GM19238 (cell line): ENCODE results near the gene C1QTNF12.

Experiments
- DNase-seq: peaks from one replicate; pipeline ENCODE4 v3.0.0; 2011; ENCODE audit warnings: low spot score; ENCODE audit not compliant: insufficient read length

C1QTNF12 gene

DNA sequence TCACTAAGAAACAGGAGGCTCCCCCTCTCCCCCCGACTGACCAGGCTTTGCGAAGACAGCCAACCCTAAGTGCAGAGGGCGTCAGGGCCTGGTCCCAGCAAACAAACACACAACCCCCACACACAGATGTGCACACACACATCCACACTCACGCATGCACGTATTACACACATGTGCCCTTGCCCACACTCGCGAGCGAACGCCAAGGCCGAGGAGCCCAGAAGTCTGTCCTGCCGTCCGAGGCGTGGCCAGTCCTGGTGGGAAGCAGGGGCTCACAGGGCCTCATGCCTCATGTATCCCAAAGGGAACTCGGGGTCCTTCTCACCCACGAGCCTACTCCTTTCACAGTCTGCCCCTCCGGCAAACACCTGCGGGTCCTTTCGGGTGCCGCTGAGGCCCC lies 16.8 kb downstream of the C1QTNF12 start:
- no peak for DNase-seq

DNA sequence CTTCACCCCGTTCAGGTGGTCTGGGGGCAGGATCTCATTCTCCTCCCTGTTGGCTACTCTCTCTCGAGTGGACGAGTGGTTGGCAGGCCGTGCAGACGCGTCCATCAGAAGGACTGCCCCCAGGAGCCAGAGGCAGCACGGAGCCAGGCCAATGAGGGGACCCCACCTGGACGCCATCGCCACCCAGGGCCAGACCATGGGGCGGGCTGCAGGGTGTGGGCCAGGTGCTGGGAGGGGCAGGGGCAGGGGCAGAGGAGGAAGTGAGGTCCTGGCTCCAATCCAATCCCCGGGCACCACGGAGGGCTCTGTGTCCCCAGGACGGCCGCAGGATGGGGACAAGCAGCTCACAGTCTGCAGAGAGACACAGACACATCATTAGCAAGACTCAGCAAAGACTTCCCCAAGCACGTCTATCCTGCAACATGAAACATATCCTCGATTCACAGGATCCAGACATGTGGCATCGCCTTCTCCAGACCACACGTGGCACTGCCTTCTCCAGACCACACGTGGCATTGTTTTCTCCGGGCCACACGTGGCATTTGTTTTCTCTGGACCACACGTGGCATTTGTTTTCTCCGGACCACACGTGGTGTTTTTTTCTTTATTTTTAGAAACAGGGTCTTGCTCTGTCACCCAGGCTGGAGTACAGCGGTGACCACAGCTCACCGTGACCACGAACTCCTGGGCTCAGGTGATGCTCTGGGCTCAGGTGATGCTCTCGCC lies 17.8 kb downstream of the C1QTNF12 start:
- DNase-seq: no peak

DNA sequence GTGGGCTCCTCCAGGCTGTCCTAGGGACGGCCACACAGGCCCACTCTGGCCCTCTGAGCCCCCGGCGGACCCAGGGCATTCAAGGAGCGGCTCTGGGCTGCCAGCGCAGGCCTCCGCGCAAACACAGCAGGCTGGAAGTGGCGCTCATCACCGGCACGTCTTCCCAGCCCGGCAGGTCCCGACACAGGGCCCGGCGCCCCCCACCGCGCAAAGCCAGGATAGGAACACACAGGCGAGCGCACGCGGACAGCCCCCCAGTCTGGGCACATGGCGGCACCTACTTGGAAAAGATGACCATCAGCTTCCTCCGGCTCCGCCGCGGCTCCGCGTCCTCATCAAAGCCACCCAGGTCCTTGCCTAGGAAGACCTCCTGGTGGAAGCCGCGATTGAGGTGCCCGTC lies 18.3 kb downstream of the C1QTNF12 start:
- no peak for DNase-seq

DNA sequence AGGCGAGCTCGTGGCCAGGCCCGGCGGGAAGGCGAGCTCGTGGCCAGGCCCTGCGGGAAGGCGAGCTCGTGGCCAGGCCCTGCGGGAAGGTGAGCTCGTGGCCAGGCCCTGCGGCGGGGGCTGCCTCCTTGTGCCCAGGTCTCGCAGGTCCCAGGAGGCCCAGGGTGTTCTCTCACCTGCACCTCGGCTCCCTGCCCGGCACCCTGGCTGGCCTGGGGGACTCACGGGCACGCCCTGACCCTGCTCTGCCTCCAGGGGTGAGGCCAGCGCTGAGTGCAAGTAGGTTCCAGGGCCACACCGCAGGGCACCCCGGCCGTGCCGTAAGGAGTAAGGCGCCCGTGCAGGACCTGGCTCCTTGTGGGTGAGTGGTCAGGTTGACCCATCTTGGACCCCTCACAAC lies 19.1 kb downstream of the C1QTNF12 start:
- DNase-seq: no peak

DNA sequence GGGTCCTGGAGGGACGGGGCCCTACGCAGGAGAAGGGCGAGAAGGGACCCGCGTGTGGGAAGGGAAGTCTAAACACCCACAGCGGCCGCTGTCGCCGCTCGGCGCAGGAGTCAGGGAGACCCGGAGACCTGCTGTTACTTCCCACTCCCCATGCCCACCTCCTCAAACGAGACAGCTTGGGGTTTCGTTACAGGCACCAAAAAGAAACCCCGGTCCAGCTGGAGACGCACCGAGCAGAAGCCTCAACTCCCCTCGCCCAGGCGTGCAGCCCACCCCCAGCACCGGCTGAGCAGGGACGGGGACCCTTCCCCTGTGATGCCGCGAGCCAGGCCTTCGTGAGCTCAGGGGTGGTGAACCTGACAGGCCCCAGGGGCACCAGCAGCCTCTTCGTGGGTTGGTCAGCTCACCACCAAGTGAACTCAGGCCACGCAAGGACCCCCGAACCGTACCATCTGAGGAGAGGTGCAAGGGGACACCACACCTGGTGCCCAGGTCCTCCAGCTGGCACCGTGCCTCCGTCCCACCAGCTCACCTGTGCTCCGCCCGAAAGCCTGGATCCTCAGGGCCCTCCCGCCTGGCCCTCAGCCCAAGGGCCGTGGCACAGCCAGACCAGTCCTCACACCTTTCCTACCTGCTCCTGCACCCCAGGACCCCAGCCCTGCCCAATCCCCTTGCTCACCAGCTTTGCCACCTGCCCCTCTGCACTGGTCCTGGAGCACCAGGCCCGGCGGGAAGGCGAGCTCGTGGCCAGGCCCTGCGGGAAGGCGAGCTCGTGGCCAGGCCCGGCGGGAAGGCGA lies 19.8 kb downstream of the C1QTNF12 start:
- DNase-seq: no peak

DNA sequence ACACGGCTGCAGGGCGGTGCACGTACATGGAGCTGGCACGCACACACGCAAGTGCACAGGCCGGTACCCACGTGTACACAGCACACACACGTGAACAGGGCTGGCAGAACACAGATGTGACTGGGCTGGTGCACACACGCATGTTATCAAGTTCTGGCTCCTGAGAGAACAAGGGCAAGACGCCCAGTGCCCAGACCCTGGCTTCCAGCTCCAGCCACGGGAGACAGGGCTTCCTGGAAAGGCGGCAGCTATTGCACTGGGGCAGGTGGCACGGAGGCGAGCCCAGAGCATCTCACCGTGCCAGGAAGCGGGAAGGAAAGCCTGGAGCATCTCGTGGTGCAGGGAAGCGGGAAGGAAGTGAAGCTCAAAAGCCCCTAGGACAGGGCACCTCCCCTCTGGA lies 20.6 kb downstream of the C1QTNF12 start:
- DNase-seq: no peak

DNA sequence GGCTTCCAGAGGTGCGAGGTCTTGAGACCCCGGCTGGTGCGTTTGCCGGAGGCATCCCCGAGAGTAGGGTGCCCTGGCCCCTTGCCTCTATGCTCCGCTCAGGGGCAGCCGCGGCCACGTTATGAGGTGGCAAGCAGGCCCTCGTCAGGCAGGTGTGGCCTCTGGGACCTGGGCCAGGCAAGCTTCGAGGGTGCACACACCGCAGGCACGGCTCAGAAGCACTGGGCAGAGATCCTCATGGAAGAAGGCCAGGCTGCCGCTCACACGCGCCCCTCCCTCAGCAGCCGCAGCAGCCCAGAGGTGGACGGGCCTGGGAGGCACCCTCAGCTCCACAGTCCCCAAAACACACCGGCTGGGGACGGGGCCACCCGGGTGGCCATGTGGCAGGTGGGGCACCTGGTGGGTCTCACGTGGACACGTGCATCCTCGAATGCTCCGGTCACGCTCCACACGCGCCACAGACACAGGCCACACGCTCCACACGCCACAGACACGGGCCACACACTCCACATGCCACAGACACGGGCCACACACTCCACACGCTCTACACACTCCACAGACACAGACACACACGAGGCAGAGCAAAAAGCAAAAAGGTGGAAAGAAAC lies 21.2 kb downstream of the C1QTNF12 start:
- no peak for DNase-seq

DNA sequence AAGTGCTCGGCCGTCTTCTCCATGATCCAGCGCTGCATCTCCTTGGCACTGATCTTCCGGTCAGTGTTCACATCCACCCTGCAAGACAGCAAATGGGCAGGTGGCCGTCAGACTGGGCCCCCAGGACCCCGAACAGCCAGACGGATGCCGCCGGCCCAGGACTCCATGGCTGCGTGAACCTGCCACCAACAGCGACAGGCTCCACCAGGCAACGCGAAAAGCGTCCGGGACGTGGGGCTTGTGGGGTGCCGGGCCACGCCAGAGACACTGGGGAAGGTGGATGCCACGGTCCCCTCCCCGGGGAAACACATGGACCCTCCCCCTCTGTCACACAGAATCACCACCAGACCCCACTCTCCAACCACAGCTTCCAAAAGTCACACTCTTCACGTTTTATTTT lies 22.6 kb downstream of the C1QTNF12 start:
- no peak for DNase-seq

DNA sequence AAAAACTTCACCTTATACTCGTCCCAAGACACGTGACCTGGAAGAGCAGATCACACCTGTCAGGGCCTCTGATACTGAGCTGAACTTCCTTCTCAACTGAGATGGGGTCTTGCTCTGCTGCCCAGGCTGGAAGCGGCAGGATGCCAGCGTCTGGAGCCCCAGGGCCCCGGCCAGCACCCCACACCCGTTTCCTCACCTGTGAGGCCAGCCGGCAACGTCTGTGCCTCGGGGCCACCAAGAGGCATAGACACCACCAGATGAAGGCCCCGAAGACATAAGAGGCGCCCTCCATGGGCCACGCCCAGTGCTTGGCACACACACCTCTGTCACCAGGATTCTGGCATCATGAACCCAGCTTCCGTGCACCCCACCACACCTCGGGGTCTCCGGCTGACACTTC lies 23.2 kb downstream of the C1QTNF12 start:
- DNase-seq: no peak

DNA sequence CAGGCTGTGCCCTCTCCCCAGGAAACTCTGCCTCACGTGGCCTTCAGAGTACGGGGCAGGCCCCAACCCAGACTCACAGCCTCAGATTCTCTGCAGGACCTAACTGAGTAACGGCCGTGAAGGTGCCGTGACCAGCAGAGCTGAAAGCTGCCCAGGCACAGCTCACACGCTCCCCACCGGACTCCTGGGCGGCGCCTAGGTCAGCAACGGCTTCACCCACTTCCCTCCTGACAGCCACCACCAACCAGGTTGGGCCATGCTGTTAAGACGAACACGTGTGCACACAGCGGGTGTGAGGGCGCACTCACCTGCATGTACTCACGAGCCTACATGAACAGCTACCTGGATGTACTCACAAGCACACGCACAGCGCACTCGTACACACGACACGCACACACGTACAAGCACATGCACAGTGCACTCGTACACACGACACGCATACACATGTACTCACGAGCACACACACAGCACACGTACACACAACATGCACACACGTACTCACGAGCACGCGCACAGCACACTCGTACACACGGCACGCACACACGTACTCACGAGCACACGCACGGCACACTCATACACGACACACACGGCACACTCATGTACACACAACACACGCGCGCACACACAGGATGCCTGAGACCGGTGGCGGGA lies 23.8 kb downstream of the C1QTNF12 start:
- no peak for DNase-seq

DNA sequence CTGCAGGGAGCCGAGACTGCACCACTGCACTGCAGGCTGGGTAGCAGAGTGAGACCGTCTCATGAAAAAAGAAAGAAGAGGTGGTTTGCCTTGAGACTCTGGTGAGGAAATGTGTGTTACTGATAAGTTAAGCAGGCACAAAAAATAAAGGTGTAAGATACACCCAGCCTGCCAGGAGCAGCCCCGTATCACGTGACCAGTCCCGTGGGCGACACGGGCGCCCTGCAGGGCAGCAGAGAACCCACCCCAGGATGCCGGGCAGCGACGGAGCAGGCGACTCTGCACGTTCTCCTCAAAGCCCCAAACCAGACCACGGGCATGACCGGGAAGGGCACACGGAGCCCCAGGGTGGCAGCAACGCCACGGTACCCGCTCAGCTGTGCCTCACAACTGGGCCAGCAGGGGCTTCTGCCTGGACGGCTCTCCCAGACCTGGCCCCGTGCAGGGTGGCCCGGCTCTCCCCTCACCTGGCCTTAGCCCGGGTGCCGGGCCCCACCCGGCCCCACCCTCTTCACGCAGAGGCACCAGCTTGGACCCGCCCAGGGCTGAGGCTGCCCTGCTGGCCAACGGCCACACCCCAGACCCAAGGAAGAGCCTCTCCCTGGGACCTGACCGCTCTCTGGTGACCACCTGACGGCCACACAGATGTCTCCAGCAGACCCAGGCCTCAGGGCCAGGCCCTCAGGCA lies 24.5 kb downstream of the C1QTNF12 start:
- no peak for DNase-seq

DNA sequence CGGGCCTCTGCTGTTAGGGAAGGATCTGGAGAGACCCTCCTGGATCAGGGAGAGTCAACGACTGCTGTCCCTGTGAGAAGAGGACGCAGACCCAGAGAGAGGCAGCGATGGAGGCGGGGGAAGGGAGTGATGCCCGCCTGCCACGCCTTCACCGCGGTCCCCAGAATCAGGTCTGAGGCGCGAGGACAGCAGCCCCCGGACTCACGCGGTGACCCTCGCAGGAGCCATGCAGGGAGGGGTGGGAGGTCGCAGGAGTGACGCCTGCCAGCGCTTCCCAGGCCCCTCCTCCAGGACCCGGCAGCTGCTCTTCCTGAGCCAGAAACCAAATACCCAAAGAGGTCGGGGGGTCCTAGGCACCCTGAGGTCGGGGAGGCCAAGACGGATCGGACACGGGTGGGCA lies 26.3 kb downstream of the C1QTNF12 start:
- no peak for DNase-seq

DNA sequence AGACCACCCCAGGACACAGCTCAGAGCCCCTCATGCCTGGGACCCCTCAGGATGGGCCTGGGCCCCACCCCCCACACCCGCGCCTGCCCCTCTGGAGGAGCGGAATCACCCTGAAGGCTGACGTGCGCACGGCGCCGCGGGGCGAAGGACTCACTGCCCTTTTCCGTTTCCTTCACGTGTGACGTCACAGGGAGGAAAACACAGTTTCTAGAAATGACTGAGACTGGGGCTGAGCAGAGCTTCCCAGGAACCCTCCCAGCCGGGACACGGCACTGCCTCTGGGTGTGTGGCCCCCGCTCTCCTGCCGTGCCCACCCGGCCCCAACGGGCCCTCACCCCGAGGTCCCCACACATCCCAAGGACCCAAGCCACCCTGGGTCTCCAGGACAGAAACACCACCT lies 27.2 kb downstream of the C1QTNF12 start:
- DNase-seq: no peak

DNA sequence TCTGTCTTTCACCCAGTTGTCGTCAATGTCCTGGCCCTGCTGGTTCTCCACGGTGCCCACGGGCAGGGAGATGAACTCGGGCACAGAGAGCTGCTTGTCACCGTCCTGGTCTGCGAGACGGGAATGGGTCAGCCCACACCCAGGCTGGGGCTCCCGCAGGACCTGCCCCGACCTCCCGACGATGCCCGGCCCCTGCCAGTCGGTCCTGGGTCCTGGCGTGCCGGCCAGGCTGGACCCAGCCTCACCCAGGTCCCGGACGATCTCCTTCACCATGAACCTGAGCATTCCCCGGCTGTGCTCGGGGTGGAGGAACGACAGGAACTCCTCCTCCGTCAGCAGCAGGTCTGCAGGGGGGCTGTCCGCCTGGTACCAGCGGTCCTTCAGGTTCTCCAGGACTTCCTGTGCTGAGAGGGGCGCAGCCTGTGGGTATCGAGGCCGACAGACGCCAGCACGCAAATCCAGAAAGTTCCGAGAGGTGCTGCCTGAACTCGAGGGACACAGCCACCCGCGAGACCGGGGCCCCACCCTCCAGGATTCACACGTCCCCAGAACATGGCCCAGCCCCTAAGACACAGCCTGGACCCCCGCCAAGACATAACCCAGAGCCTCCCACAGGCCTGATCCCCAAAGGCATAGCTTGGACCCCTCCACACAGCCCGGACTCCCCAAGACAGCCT lies 27.9 kb downstream of the C1QTNF12 start:
- DNase-seq: no peak

DNA sequence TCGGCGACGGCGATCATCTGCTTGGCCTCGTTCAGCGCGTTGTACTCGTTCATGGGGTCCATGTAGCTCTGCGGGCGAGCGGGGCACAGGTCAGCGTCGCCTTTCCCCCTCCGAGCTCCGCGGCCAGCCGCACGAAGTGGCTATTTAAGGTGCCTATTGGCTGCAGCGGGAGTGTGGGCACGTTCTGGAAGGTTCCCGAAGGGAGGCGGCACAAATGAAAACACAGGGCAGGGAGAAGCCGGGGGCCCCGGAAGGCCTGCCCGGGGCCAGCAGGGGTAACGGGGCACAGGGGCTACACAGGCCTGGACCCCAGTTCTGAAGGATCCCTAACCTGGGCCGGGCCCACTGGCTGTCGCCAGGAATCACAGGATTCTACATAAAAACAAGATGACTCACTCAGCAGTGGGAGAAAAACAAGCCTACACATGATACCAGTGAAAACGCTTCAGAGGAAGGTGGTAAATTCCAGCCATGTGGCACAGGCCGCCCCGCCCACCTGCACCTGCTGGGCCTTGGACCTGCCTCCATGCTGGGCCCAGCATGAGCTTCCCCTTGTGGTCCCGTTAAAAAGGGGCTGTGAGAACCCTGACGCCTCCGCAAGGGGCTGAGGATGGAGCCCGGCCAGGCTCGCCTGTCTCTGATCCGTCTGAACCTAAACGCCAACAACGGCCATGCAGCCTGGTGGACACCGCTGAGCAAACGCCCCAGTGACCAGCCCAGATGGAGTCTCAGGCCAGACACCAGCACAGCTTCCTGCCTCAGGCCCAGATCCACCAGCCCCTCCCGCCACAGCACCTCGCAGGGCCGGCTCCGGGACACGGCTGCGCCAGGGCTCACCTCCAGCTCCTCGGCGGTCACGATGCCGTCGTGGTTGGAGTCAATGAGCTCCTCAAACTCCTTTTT lies 28.6 kb downstream of the C1QTNF12 start:
- no peak for DNase-seq

DNA sequence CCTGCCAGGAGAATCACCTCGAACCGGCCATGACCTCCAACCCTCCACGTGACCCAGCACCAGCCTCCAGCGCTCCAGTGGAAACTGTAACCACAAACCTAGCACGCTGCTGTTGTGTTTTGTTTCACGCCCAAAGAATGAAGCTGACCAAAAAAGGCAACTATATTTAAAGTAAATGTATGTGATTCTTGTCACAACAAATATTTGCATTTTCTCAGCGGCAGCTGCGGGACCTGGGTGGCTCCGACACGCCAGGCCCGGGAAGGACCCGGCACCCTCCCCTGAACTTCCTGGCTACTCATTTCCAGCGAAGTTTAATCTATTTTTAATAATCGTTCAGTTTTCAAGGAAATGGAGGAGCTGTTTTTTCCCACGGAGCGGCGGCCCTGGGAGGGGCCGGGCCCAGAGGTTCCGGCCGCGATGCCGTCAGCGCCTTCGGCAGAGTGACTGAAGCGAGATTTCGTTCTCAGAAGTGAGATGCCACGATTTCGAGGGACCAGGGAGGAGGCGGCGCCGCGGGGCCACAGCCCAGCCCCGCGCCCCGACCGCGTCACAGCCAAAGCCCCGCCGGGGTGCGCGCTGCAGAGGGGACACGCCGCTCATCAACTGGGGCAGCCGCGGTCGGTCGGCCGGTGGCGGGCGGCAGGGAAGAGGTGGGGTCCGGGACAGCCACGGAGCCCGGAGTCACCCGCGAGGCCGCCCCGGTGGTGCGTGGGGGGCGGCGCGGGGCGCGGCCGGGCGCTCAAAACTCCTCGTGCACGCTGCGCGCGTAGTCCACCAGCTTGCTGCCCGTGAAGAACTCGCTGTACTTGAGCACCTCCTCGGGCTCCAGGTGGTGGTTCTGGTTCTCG lies 29.5 kb downstream of the C1QTNF12 start:
- DNase-seq: no peak

DNA sequence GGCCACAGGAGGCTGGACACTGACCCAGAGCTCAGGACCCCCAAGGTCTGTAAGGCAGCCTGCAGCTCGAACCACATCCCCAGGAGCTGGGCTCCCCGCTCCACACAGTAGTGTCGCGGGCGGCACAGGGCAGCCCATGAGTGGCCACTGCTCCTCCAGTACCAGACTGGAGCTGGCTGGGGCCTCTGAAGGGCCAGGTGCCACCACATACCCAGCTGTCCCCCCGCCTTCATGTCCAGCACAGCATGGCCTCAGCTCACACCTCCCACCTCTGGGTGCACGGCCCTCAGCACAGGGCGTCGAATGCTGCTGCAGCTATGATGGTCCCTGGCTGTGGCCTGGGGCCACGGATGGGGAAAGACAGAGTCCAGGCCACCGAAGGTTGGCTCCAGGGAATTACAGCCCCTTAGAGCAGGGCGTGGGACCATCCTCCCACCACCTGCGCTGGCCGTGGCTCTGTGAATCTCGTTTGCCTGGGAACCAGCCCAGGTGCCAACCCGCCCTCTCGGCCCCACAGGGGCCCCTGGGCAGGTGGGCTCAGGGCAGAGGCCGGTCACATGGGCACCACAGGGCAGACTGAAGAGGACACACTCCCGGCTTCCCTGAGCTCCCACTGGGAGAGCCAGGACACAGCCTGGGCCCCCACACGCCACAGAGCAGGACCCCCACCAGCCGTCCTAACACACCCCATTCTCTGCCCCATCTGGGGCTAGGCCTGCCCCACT lies 30.5 kb downstream of the C1QTNF12 start:
- no peak for DNase-seq

DNA sequence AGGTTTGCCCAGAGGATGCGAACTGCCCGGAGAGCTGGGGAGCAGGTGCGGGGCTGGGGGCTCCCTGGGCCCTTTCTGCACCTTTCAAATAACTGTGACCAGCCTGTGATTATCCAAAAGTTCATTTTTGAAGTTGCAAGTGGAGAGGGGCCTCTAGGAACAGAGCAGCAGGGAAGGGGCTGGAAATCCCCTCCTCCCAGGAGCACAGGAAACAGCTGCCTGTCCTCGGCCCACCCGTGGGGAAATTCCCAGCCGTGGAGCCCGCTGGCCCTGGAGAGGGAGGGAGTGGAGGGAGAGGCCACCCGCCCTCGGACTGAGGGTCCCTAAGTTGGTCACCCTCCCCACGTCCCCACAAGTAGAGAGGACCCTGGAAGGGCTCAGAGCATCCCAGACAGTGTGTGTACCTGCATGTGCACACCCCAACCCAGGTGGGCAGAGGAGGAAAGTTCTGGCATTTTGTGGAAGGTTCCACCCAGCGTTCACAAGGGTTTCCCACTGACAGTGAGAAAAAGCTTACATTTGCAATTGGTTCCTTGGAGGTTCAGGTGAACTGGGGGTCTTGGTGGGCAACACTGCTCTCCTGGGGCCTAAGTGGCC lies 31.3 kb downstream of the C1QTNF12 start:
- no peak for DNase-seq
